ENCODE results near the gene SLC6A3. TPM values are rescaled to one million over a fixed set of nuclear protein-coding genes. Genes with fewer than 3 reads are reported as not detected.

The SLC6A3 gene
- total RNA-seq, 1 experiment from 2014 or later: not detected

DNA sequence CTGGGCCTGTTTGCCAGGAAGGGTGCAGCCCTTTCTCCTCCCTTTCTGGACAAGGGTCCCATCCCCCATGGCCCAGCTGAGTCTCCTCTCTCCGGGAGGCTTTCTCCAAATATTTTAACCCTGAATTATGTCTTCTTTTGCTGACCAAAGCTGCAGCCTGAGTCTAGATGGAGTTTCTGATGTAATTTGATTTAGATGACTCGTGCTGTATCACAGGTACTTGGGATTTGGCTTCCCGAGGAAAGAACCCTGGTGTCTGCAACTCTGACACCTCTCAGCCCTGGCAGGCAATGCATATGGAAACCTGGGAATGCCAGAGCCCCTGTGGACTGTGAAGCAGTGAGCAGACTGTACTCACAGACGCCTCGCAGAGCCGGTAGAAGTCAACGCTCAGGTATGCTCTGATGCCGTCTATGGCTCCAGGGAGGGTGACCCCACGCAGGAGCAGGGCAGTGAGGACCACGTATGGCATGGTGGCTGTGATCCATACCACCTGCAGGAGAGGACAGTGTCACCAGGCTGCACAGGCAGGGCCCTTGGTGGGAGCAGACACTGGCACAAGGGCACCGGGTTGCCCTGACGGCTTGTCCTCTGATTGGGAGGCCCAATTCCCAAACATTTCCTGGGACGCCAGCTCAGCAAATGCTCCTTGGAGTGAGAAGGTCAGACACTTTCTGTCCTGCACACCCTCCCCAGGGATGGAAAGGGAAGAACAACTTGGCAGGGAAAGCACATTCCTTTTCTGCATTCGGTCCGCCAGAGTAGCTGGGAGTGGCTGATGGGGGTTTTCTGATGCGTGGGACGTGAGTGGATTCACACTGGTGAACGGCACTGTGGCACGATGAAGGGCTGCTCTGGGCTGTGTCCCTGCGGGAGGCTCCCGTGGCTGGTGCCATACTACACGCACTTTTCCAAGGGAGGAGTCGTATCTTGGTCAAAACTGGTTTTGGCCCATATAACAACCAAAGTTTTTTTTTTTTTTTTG, 24.7 kb downstream of the SLC6A3 start:
- no peak overlapping the region for H3K27ac Mint-ChIP-seq (ENCODE audit: unreplicated experiment)
- H3K9me3 Mint-ChIP-seq (ENCODE audit: low read depth, unreplicated experiment): peaks cover 8% of the 10 kb centered on the region
- H3K4me3 Mint-ChIP-seq (ENCODE audit: low read depth, unreplicated experiment): no peak overlapping the region
- CTCF ChIA-PET: no interaction called here
- TF ChIP-seq, protein P1, sequence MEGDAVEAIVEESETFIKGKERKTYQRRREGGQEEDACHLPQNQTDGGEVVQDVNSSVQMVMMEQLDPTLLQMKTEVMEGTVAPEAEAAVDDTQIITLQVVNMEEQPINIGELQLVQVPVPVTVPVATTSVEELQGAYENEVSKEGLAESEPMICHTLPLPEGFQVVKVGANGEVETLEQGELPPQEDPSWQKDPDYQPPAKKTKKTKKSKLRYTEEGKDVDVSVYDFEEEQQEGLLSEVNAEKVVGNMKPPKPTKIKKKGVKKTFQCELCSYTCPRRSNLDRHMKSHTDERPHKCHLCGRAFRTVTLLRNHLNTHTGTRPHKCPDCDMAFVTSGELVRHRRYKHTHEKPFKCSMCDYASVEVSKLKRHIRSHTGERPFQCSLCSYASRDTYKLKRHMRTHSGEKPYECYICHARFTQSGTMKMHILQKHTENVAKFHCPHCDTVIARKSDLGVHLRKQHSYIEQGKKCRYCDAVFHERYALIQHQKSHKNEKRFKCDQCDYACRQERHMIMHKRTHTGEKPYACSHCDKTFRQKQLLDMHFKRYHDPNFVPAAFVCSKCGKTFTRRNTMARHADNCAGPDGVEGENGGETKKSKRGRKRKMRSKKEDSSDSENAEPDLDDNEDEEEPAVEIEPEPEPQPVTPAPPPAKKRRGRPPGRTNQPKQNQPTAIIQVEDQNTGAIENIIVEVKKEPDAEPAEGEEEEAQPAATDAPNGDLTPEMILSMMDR (IDR thresholded peaks at IDR 0.05; ENCODE audit: unreplicated experiment): no peak
- no TSS peak for BruUV-seq (replicated peaks)
- intact Hi-C loops (cut with micrococcal nuclease; ENCODE audit: unreplicated experiment): no loop called here
- peaks cover 39% of the 10 kb centered on the region for H3K27me3 Mint-ChIP-seq (ENCODE audit: unreplicated experiment)
- peaks cover 4% of the 10 kb centered on the region for H3K36me3 Mint-ChIP-seq (ENCODE audit: insufficient read depth, unreplicated experiment)
- no peak for DNase-seq
- H3K4me1 Mint-ChIP-seq (ENCODE audit: low read depth, unreplicated experiment): no peaks in the 10 kb centered on the region

DNA sequence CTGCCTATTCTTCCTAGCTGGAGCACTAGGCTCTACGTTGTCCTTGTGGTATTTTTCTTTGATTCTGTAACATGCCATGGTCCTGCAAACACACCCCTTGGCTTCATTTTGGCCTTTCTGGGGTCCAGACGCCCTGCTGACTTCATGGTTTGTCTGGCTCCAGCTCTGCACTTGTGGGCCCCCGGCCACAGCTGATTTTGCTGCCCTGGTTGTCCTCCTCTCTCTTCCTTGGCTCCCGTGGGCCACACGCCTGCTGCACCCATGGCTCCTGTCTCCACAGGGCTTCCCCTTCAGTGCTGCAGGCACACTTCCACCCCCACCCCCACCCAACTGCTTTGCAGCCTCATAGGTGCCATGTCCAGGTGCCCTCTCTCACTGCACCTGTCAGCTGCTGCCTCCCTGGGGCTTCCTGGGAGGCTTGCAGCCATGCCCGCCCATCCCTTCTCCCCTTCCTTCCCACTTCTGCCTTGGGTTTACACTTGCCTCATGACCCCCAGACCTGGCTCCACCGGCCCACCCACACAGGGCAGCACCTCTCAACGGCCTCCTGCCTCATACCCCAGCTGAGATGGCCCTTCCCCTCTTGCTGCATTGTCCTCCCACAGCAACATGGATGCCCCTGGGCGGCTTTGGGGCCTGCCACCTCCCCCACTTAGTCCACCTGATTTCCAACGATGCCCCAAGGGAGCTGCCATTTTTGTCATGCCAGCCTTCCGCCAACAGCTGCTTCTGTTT, 25.6 kb downstream of the SLC6A3 start:
- H3K4me3 Mint-ChIP-seq (ENCODE audit: low read depth, unreplicated experiment): no peak overlapping the region
- no peak for DNase-seq
- CTCF ChIA-PET: no interaction called here
- intact Hi-C loops (cut with micrococcal nuclease; ENCODE audit: unreplicated experiment): no loop called here
- peaks cover 8% of the 10 kb centered on the region for H3K9me3 Mint-ChIP-seq (ENCODE audit: low read depth, unreplicated experiment)
- no TSS peak for BruUV-seq (replicated peaks)
- H3K27ac Mint-ChIP-seq (ENCODE audit: unreplicated experiment): no peak overlapping the region
- H3K27me3 Mint-ChIP-seq (ENCODE audit: unreplicated experiment): peaks cover 37% of the 10 kb centered on the region
- H3K36me3 Mint-ChIP-seq (ENCODE audit: insufficient read depth, unreplicated experiment): peaks cover 4% of the 10 kb centered on the region
- H3K4me1 Mint-ChIP-seq (ENCODE audit: low read depth, unreplicated experiment): no peaks in the 10 kb centered on the region
- TF ChIP-seq, protein P1 (IDR thresholded peaks at IDR 0.05; ENCODE audit: unreplicated experiment): no peak

DNA sequence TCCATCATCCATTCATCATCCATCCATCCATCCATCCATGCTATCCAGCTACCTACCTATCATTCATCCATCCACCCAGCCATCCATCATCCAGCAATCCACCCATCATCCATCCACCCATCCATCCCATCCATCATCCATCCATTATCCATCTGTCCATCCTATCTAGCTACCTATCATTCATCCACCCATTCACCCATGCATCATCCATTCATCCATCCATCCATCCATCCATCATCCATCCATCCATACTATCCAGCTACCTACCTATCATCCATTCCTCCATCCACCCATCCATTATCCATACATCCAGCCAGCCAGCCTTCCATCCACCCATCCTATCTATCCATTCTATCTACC, 26.3 kb downstream of the SLC6A3 start:
- intact Hi-C loops (cut with micrococcal nuclease; ENCODE audit: unreplicated experiment): no loop called here
- CTCF ChIA-PET: interaction anchor here (0.6 kb wide), 1 partner anchor 909 kb away, joined by 3 read pairs; no protein-coding TSS in a partner anchor
- no TSS peak for BruUV-seq (replicated peaks)
- TF ChIP-seq, protein P1 (IDR thresholded peaks at IDR 0.05; ENCODE audit: unreplicated experiment): no peak
- Mint-ChIP-seq H3K9me3 (ENCODE audit: low read depth, unreplicated experiment) (peaks cover 6% of the 10 kb centered on the region), H3K27me3 (ENCODE audit: unreplicated experiment) (peaks cover 30% of the 10 kb centered on the region), H3K36me3 (ENCODE audit: insufficient read depth, unreplicated experiment) (peaks cover 4% of the 10 kb centered on the region), H3K4me3 (ENCODE audit: low read depth, unreplicated experiment) (no peak overlapping the region), H3K4me1 (ENCODE audit: low read depth, unreplicated experiment) (no peaks in the 10 kb centered on the region), H3K27ac (ENCODE audit: unreplicated experiment) (no peak overlapping the region)
- DNase-seq: no peak

DNA sequence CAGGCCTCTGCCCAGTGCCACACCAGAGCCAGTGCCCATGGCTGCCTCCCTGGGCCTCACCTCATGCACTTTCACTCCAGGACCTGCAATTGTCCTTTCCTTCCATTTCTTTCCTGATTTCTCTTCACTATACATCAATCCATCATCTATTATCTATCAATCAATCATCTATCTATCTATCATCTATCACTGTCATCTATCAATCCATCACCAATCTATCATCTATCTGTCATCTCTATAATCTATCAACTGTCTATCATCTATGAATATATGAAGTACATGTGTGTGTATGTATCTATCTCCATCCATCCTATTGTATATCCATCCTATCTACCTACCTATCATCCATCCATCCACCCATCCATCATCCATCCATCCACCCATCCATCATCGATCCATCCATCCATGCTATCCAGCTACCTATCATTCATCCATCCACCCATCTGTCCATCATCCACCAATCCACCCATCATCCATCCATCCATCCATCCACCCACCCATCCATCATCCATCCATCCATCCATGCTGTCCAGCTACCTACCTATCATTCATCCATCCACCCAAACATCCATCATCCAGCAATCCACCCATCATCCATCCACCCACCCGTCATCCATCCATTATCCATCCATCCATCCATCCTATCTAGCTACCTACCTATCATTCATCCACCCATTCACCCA, 26.9 kb downstream of the SLC6A3 start:
- CTCF ChIA-PET: interaction anchor here (0.6 kb wide), 1 partner anchor 909 kb away, joined by 3 read pairs; no protein-coding TSS in a partner anchor
- no TSS peak for BruUV-seq (replicated peaks)
- no peak overlapping the region for H3K27ac Mint-ChIP-seq (ENCODE audit: unreplicated experiment)
- no peak for DNase-seq
- H3K4me1 Mint-ChIP-seq (ENCODE audit: low read depth, unreplicated experiment): no peaks in the 10 kb centered on the region
- intact Hi-C loops (cut with micrococcal nuclease; ENCODE audit: unreplicated experiment): no loop called here
- H3K9me3 Mint-ChIP-seq (ENCODE audit: low read depth, unreplicated experiment): peaks cover 6% of the 10 kb centered on the region
- peaks cover 28% of the 10 kb centered on the region for H3K27me3 Mint-ChIP-seq (ENCODE audit: unreplicated experiment)
- TF ChIP-seq, protein P1 (IDR thresholded peaks at IDR 0.05; ENCODE audit: unreplicated experiment): no peak
- H3K36me3 Mint-ChIP-seq (ENCODE audit: insufficient read depth, unreplicated experiment): peaks cover 4% of the 10 kb centered on the region
- no peak overlapping the region for H3K4me3 Mint-ChIP-seq (ENCODE audit: low read depth, unreplicated experiment)
